GM18873 (cell line): ENCODE data around the gene STAB1.

Experiments
- ATAC-seq: cut with Tn5 transposase; IDR thresholded peaks from one replicate; pipeline ENCODE4 v1.9.1; 2021; ENCODE audit warnings: mild to moderate bottlenecking, moderate library complexity, moderate number of reproducible peaks; ENCODE audit not compliant: unreplicated experiment, low FRiP score

STAB1 gene

DNA sequence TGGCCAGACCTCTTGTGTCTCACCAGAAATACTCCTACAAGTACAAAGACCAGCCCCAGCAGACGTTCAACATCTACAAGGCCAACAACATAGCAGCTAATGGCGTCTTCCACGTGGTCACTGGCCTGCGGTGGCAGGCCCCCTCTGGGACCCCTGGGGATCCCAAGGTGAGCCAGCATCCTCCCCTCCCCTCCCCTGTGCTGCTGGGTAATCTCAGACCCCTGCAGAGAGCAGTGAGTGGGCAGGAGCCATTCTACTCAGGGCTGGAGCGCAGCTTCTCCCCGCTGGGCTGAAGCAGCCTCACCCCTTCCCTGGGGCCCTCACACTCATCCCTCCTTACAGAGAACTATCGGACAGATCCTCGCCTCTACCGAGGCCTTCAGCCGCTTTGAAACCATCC lies 9.8 kb downstream of the STAB1 start:
- no peak for ATAC-seq

GRCh38 chr3:52506266-52506966 lies 11.3 kb downstream of the STAB1 start:
- no peak for ATAC-seq

- ATAC-seq: no peak
Observed at GRCh38 chr3:52507359-52507758, 12.2 kb downstream of the STAB1 start.

- no peak for ATAC-seq
Observed at GRCh38 chr3:52509753-52510328, 14.7 kb downstream of the STAB1 start.

DNA sequence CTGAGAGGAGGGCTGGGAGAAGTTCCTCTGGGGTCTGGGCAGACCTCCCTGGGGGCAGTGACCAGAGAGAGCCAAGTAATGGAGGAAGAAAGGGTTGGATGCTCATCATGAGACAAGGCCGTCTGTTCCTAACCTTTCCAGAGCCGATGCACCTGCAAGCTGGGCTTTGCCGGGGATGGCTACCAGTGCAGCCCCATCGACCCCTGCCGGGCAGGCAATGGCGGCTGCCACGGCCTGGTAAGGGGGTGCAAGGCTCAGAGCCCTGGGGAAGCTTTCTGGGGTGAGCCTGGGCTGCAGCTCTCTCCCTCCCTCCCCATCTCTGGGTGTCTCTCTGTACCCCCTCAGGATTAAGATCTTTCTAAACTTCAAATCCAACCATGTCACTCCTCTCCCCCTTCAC lies 16.4 kb downstream of the STAB1 start:
- ATAC-seq: no peak

DNA sequence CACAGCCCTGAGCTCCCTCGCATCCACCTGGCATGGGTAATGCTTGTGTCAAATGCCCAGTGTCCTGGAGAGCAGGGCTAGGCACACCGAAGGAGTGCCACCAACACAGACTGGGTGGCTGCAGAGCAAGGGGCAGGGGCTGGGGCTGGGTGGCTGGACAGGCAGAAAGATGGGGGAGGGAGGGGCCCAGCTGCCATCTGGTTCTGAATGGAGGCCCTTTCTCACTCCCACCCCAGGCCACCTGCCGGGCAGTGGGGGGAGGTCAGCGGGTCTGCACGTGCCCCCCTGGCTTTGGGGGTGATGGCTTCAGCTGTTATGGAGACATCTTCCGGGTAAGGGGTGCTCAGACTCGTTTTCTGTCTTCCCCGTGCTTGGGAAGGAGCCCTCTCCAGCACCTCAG lies 17.0 kb downstream of the STAB1 start:
- ATAC-seq: no peak

- ATAC-seq: no peak
Observed at GRCh38 chr3:52512727-52513126, 17.6 kb downstream of the STAB1 start.

GRCh38 chr3:52513281-52513680 lies 18.1 kb downstream of the STAB1 start:
- ATAC-seq: no peak

DNA sequence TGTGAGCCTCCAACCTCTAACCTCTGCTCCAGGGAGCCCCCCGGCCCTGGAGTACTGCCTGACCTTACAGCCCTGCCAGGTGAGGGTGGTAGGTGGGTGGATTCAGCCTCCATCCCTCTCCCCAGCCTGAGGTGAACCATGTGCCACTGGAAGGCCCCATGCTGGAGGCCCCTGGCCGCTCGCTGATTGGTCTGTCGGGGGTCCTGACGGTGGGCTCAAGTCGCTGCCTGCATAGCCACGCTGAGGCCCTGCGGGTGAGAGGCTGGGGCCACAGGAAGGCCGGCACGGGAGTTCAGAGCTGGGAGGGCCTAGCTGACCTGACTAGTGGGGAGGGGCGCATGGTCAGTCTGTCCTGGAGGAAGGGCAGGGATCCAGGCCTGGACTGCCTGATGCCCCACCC lies 19.4 kb downstream of the STAB1 start:
- ATAC-seq: no peak

- ATAC-seq: no peak
Observed at GRCh38 chr3:52515192-52515591, 20.1 kb downstream of the STAB1 start.

GRCh38 chr3:52516509-52517195 lies 21.5 kb downstream of the STAB1 start:
- ATAC-seq: no peak

- no peak for ATAC-seq
Observed at GRCh38 chr3:52517796-52518722, 22.9 kb downstream of the STAB1 start.

DNA sequence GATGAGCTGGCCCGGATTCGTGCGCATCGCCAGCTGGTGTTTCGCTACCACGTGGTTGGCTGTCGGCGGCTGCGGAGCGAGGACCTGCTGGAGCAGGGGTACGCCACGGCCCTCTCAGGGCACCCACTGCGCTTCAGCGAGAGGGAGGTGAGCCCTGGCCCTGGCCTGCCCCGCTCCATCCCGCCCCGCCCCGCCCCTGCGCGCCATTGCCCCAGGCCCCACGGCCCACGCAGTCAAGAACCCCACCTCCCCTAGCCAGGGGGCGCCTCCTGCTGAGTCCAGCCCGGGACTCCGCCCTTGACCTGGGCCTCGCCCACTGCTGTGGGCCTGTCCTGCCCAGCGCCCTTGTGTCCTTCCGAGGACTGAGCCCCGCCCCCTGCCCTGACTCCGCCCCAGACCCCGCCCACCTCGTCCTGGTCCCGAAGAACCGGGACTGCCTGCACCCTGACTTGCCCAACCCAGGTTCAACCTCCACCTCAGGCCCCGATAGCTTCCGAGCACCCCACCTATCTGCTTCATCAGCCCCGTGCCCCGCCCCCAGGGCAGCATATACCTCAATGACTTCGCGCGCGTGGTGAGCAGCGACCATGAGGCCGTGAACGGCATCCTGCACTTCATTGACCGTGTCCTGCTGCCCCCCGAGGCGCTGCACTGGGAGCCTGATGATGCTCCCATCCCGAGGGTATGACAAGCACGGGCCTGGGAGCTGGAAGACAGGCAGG lies 23.7 kb downstream of the STAB1 start:
- no peak for ATAC-seq

GRCh38 chr3:52519445-52520140 lies 24.5 kb downstream of the STAB1 start:
- no peak for ATAC-seq

- ATAC-seq: no peak
Observed at GRCh38 chr3:52520141-52520667, 25.1 kb downstream of the STAB1 start.

GRCh38 chr3:52520716-52521487 lies 25.8 kb downstream of the STAB1 start:
- ATAC-seq: no peak

DNA sequence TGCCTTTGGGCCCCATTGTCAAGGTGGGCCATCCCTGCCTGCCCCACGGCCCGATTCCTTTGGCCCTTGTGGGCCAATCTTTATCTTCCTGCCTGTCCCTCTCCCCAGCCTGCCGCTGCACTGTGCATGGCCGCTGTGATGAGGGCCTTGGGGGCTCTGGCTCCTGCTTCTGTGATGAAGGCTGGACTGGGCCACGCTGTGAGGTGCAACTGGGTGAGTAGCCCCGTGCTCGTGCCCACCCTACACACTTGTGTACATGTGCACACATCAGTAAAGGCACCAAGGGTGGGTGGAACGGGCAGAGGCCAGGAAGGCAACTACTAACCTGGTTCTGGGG lies 26.3 kb downstream of the STAB1 start:
- ATAC-seq: no peak

DNA sequence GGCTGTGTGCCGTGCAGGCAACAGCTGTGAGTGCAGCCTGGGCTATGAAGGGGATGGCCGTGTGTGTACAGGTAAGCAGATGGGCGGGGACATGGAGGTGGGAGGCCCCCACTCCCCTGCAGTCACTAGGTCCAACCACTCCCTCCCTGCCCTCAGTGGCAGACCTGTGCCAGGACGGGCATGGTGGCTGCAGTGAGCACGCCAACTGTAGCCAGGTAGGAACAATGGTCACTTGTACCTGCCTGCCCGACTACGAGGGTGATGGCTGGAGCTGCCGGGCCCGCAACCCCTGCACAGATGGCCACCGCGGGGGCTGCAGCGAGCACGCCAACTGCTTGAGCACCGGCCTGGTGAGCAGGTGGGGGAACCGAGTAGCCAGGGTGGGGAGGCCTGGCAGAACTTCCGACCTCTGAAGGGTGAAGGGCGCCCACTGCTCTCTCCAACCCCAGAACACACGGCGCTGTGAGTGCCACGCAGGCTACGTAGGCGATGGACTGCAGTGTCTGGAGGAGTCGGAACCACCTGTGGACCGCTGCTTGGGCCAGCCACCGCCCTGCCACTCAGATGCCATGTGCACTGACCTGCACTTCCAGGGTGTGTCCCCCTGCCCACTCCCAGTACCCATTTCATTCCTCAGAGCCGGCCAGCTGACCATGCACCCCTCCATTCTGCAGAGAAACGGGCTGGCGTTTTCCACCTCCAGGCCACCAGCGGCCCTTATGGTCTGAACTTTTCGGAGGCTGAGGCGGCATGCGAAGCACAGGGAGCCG lies 26.9 kb downstream of the STAB1 start:
- no peak for ATAC-seq
